Measurements from ENCODE around the gene GTPBP1.

DNA sequence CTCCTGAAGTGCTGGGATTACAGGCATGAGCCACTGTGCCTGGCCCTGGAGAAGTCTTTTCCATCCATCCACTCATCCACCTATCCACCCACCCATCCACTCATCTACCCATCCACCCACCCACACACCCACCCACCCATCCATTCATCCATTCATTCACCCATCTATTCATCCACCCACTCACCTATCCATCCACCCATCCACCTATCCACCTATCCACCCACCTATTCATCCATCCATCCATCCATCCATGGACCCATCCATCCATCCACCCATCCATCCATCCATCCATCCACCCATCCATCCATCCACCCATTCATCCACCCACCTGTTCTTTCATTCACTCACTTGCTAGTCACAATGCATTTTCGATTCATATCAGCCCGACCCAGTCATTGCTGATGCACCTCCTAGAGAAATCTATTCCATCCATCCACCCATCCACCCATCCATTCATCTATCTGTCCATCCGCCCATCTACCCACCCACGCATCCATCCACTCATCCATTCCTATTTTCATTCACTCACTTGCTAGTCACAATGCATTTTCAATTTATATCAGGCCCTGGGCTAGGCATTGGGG lies 67.7 kb downstream of the GTPBP1 start:
- TF ChIP-seq, protein P1, sequence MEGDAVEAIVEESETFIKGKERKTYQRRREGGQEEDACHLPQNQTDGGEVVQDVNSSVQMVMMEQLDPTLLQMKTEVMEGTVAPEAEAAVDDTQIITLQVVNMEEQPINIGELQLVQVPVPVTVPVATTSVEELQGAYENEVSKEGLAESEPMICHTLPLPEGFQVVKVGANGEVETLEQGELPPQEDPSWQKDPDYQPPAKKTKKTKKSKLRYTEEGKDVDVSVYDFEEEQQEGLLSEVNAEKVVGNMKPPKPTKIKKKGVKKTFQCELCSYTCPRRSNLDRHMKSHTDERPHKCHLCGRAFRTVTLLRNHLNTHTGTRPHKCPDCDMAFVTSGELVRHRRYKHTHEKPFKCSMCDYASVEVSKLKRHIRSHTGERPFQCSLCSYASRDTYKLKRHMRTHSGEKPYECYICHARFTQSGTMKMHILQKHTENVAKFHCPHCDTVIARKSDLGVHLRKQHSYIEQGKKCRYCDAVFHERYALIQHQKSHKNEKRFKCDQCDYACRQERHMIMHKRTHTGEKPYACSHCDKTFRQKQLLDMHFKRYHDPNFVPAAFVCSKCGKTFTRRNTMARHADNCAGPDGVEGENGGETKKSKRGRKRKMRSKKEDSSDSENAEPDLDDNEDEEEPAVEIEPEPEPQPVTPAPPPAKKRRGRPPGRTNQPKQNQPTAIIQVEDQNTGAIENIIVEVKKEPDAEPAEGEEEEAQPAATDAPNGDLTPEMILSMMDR (IDR thresholded peaks at IDR 0.05; ENCODE audit: low read depth, low read length, poor library complexity, severe bottlenecking) = no peak
- no peak for TF ChIP-seq EZH2phosphoT487 (IDR thresholded peaks at IDR 0.05; ENCODE audit: borderline replicate concordance, low read length)
